SU-DHL-6 (cell line): Measurements from ENCODE around the gene ONECUT3.
"Not testable (repeated sequence)": the region's sequence is repeated elsewhere in the genome, so short reads cannot be mapped to it uniquely, and the experiment has no call there.

ENCODE experiments used
- H2AFZ ChIP-seq: fragments of 200-600 bp; sonication (generic); 2 replicates; pipeline ENCODE4 v1.6.1; 2014; ENCODE audit warnings: low read depth, mild to moderate bottlenecking, moderate library complexity, mixed read lengths, antibody characterized with exemption, low read length; ENCODE audit not compliant: severe bottlenecking
- H3F3A ChIP-seq: fragments of 200-600 bp; shearing (Covaris generic); 2 replicates; pipeline ENCODE4 v1.6.0; 2016; ENCODE audit warnings: antibody characterized with exemption, mild to moderate bottlenecking; ENCODE audit not compliant: insufficient read depth
- H3K27ac ChIP-seq: fragments of 200-600 bp; sonication (generic); 2 replicates; pipeline ENCODE4 v1.5.1; 2016; ENCODE audit warnings: low read depth, mild to moderate bottlenecking, low read length, moderate library complexity, mixed read lengths
- H3K27me3 ChIP-seq: fragments of 200-600 bp; sonication (generic), shearing (Covaris generic); 2 replicates; pipeline ENCODE4 v1.6.0; 2014; ENCODE audit warnings: mild to moderate bottlenecking, low read length
- H3K36me3 ChIP-seq: fragments of 200-600 bp; sonication (generic); 2 replicates; pipeline ENCODE4 v1.6.1; 2014; ENCODE audit warnings: mild to moderate bottlenecking, low read length, mixed read lengths
- H3K4me2 ChIP-seq: fragments of 300-600, 200-600 bp; shearing (Covaris generic), sonication (generic); 2 replicates; pipeline ENCODE4 v1.6.0; 2014; ENCODE audit warnings: low read length, low read depth, mild to moderate bottlenecking; ENCODE audit not compliant: poor library complexity, severe bottlenecking
- H3K4me3 ChIP-seq: fragments of 200-600 bp; sonication (generic); 2 replicates; pipeline ENCODE4 v1.5.1; 2014; ENCODE audit warnings: antibody characterized with exemption, low read length, mild to moderate bottlenecking, mixed read lengths; ENCODE audit not compliant: insufficient read depth, poor library complexity, severe bottlenecking
- H3K79me2 ChIP-seq: fragments of 200-600 bp; sonication (generic); 2 replicates; pipeline ENCODE4 v1.6.1; 2014; ENCODE audit warnings: mild to moderate bottlenecking, low read length, moderate library complexity; ENCODE audit not compliant: insufficient read depth
- H3K9ac ChIP-seq: fragments of 200-600 bp; sonication (generic); 2 replicates; pipeline ENCODE4 v1.7.0; 2014; ENCODE audit warnings: mild to moderate bottlenecking, low read length
- H3K9me2 ChIP-seq: fragments of 200-600 bp; sonication (generic); replicated peaks from 2 replicates; pipeline ENCODE4 v1.6.1; 2014; ENCODE audit warnings: low read length; ENCODE audit not compliant: insufficient read depth
- H3K9me3 ChIP-seq: fragments of 200-600 bp; sonication (generic); 2 replicates; pipeline ENCODE4 v1.6.1; 2014; ENCODE audit warnings: low read length, mixed read lengths; ENCODE audit not compliant: insufficient read depth
- H4K20me1 ChIP-seq: fragments of 200-600 bp; sonication (generic); 2 replicates; pipeline ENCODE4 v1.6.1; 2014; ENCODE audit warnings: low read depth, mild to moderate bottlenecking, antibody characterized with exemption, low read length, moderate library complexity, mixed read lengths
- CTCF ChIP-seq: fragments of 200-600 bp; sonication (generic); IDR thresholded peaks from one replicate; pipeline ENCODE4 v1.5.1; 2017; ENCODE audit warnings: antibody characterized with exemption, mild to moderate bottlenecking, low read length, moderate library complexity; ENCODE audit not compliant: insufficient read depth, poor library complexity, severe bottlenecking
- EZH2phosphoT487 ChIP-seq: fragments of 200-600 bp; sonication (generic), shearing (Covaris generic); conservative IDR thresholded peaks from 2 replicates; pipeline ENCODE4 v1.6.1; 2018; ENCODE audit warnings: mild to moderate bottlenecking, antibody characterized with exemption, low read length, moderate library complexity, mixed read lengths

ONECUT3 gene

GRCh38 chr19:1760020-1760419, 6.7 kb downstream of the ONECUT3 start:
- Histone ChIP-seq H3K4me3 (no peak overlapping the region), H3F3A (no peaks in the 10 kb centered on the region), H3K36me3 (no peaks in the 10 kb centered on the region), H4K20me1 (no peaks in the 10 kb centered on the region), H3K4me2 (no peak overlapping the region), H3K9ac (no peak overlapping the region), H3K9me2 (no peaks in the 10 kb centered on the region), H3K27me3 (no peaks in the 10 kb centered on the region), H2AFZ (no peak overlapping the region), H3K9me3 (no peaks in the 10 kb centered on the region), H3K27ac (no peak overlapping the region), H3K79me2 (no peaks in the 10 kb centered on the region)
- no peak for TF ChIP-seq CTCF
- TF ChIP-seq EZH2phosphoT487, result no peak

GRCh38 chr19:1760786-1761527, 7.7 kb downstream of the ONECUT3 start:
- not testable (repeated sequence) for H3K9me2 ChIP-seq, H4K20me1 ChIP-seq, H2AFZ ChIP-seq, H3K9ac ChIP-seq, H3K27me3 ChIP-seq, H3K4me3 ChIP-seq, H3K9me3 ChIP-seq, H3F3A ChIP-seq, H3K27ac ChIP-seq, H3K4me2 ChIP-seq, H3K79me2 ChIP-seq, H3K36me3 ChIP-seq

- no peak for TF ChIP-seq CTCF
- no peak for TF ChIP-seq EZH2phosphoT487
- no peaks in the 10 kb centered on the region for H3F3A ChIP-seq
- H2AFZ ChIP-seq, result no peak overlapping the region
- no peak overlapping the region for H3K4me3 ChIP-seq
- no peak overlapping the region for H3K27ac ChIP-seq
- H4K20me1 ChIP-seq, result no peaks in the 10 kb centered on the region
- H3K27me3 ChIP-seq, result no peaks in the 10 kb centered on the region
- H3K4me2 ChIP-seq, result no peak overlapping the region
- H3K79me2 ChIP-seq, result no peaks in the 10 kb centered on the region
- no peak overlapping the region for H3K9ac ChIP-seq
- no peaks in the 10 kb centered on the region for H3K9me3 ChIP-seq
- H3K9me2 ChIP-seq, result no peaks in the 10 kb centered on the region
- H3K36me3 ChIP-seq, result no peaks in the 10 kb centered on the region
Observed at GRCh38 chr19:1761528-1762242, 8.4 kb downstream of the ONECUT3 start.
